ENCODE results near the gene EHBP1.

DNA sequence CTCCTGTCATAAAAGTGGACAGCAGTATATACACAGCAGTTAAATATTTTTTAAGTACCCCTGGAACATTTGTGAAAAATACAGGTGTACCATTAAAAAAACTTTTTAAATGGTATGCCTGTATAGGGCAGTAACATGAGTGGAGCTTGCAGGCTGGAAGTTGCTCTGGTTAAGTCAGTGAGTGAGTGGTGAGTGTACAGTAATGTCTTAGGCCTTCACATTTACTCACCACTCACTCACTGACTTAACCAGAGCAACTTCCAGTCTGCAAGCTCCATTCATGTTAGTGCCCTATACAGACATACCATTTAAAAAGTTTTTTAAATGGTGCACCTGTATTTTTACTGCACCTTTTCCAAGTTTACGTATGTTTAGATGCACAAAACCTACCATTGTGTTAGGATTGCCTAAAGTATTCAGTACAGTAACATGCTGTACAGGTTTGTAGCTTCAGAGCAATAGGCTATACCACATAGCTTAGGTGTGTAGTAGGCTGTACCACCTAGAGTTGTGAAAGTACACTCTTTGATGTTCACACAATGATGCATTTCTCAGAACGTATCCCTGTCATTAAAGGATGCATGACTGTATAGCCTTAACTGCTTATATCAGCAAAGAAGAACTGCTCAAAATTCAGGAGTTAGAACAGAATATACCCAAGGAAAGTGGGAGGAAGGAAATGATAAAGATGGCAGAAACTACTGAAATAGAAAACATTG, 112.6 kb downstream of the EHBP1 start:
- TF ChIP-seq EZH2 (IDR thresholded peaks at IDR 0.05; ENCODE audit: borderline replicate concordance, low read length) = no peak
- TF ChIP-seq, protein P1, sequence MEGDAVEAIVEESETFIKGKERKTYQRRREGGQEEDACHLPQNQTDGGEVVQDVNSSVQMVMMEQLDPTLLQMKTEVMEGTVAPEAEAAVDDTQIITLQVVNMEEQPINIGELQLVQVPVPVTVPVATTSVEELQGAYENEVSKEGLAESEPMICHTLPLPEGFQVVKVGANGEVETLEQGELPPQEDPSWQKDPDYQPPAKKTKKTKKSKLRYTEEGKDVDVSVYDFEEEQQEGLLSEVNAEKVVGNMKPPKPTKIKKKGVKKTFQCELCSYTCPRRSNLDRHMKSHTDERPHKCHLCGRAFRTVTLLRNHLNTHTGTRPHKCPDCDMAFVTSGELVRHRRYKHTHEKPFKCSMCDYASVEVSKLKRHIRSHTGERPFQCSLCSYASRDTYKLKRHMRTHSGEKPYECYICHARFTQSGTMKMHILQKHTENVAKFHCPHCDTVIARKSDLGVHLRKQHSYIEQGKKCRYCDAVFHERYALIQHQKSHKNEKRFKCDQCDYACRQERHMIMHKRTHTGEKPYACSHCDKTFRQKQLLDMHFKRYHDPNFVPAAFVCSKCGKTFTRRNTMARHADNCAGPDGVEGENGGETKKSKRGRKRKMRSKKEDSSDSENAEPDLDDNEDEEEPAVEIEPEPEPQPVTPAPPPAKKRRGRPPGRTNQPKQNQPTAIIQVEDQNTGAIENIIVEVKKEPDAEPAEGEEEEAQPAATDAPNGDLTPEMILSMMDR (IDR thresholded peaks at IDR 0.05; ENCODE audit: low read length) = no peak
